ENCODE results near the gene AGAP2.

DNA sequence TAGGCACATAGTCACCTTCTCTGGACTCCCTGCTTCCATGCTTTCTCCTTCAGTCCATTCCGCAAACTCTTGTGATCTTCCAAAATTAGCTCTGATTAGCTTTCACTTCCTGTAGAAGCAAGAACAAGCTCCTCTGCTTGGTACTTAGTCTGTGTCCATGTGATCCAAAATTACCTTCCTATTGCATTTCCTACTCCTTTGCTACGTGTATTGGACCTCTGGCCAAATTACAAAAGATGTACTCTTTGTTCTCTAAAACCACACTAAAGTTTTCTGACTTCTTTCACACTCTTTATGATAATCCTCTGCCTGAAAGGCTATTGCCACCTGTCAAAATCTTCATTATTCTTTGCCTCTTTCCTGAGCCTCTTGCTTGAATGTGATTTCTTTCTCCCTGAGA lies 43.3 kb upstream of the AGAP2 start:
- TF ChIP-seq, protein P1, sequence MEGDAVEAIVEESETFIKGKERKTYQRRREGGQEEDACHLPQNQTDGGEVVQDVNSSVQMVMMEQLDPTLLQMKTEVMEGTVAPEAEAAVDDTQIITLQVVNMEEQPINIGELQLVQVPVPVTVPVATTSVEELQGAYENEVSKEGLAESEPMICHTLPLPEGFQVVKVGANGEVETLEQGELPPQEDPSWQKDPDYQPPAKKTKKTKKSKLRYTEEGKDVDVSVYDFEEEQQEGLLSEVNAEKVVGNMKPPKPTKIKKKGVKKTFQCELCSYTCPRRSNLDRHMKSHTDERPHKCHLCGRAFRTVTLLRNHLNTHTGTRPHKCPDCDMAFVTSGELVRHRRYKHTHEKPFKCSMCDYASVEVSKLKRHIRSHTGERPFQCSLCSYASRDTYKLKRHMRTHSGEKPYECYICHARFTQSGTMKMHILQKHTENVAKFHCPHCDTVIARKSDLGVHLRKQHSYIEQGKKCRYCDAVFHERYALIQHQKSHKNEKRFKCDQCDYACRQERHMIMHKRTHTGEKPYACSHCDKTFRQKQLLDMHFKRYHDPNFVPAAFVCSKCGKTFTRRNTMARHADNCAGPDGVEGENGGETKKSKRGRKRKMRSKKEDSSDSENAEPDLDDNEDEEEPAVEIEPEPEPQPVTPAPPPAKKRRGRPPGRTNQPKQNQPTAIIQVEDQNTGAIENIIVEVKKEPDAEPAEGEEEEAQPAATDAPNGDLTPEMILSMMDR (IDR thresholded peaks at IDR 0.05; ENCODE audit: control extremely low read depth in 1 of 3, insufficient read depth in 1 of 3, low read depth in 1 of 3, low read length in 3 of 3), result no peak
- TF ChIP-seq POU5F1 (IDR thresholded peaks at IDR 0.05; ENCODE audit: low read depth, low read length), result no peak
- TF ChIP-seq TEAD4 (IDR thresholded peaks at IDR 0.05; ENCODE audit: low read depth, low read length), result no peak
- no peak for TF ChIP-seq GTF2F1 (IDR thresholded peaks at IDR 0.05; ENCODE audit: borderline replicate concordance, low read depth, low read length)
- no peak for TF ChIP-seq POLR2AphosphoS5 (IDR thresholded peaks at IDR 0.05; ENCODE audit: low read depth, low read length)
- no peak for TF ChIP-seq CEBPB (IDR thresholded peaks at IDR 0.05; ENCODE audit: low read depth, low read length)
